SU-DHL-6 (cell line): Measurements from ENCODE around the gene NRBF2.
"Not testable (repeated sequence)": the region's sequence is repeated elsewhere in the genome, so short reads cannot be mapped to it uniquely, and the experiment has no call there.

Experiments
- H2AFZ ChIP-seq: fragments of 200-600 bp; sonication (generic); 2 replicates; pipeline ENCODE4 v1.6.1; 2014; ENCODE audit warnings: low read depth, mild to moderate bottlenecking, moderate library complexity, mixed read lengths, antibody characterized with exemption, low read length; ENCODE audit not compliant: severe bottlenecking
- H3F3A ChIP-seq: fragments of 200-600 bp; shearing (Covaris generic); 2 replicates; pipeline ENCODE4 v1.6.0; 2016; ENCODE audit warnings: antibody characterized with exemption, mild to moderate bottlenecking; ENCODE audit not compliant: insufficient read depth
- H3K27ac ChIP-seq: fragments of 200-600 bp; sonication (generic); 2 replicates; pipeline ENCODE4 v1.5.1; 2016; ENCODE audit warnings: low read depth, mild to moderate bottlenecking, low read length, moderate library complexity, mixed read lengths
- H3K27me3 ChIP-seq: fragments of 200-600 bp; sonication (generic), shearing (Covaris generic); 2 replicates; pipeline ENCODE4 v1.6.0; 2014; ENCODE audit warnings: mild to moderate bottlenecking, low read length
- H3K36me3 ChIP-seq: fragments of 200-600 bp; sonication (generic); 2 replicates; pipeline ENCODE4 v1.6.1; 2014; ENCODE audit warnings: mild to moderate bottlenecking, low read length, mixed read lengths
- H3K4me2 ChIP-seq: fragments of 300-600, 200-600 bp; shearing (Covaris generic), sonication (generic); 2 replicates; pipeline ENCODE4 v1.6.0; 2014; ENCODE audit warnings: low read length, low read depth, mild to moderate bottlenecking; ENCODE audit not compliant: poor library complexity, severe bottlenecking
- H3K4me3 ChIP-seq: fragments of 200-600 bp; sonication (generic); 2 replicates; pipeline ENCODE4 v1.5.1; 2014; ENCODE audit warnings: antibody characterized with exemption, low read length, mild to moderate bottlenecking, mixed read lengths; ENCODE audit not compliant: insufficient read depth, poor library complexity, severe bottlenecking
- H3K79me2 ChIP-seq: fragments of 200-600 bp; sonication (generic); 2 replicates; pipeline ENCODE4 v1.6.1; 2014; ENCODE audit warnings: mild to moderate bottlenecking, low read length, moderate library complexity; ENCODE audit not compliant: insufficient read depth
- H3K9ac ChIP-seq: fragments of 200-600 bp; sonication (generic); 2 replicates; pipeline ENCODE4 v1.7.0; 2014; ENCODE audit warnings: mild to moderate bottlenecking, low read length
- H3K9me2 ChIP-seq: fragments of 200-600 bp; sonication (generic); replicated peaks from 2 replicates; pipeline ENCODE4 v1.6.1; 2014; ENCODE audit warnings: low read length; ENCODE audit not compliant: insufficient read depth
- H3K9me3 ChIP-seq: fragments of 200-600 bp; sonication (generic); 2 replicates; pipeline ENCODE4 v1.6.1; 2014; ENCODE audit warnings: low read length, mixed read lengths; ENCODE audit not compliant: insufficient read depth
- H4K20me1 ChIP-seq: fragments of 200-600 bp; sonication (generic); 2 replicates; pipeline ENCODE4 v1.6.1; 2014; ENCODE audit warnings: low read depth, mild to moderate bottlenecking, antibody characterized with exemption, low read length, moderate library complexity, mixed read lengths
- CTCF ChIP-seq: fragments of 200-600 bp; sonication (generic); IDR thresholded peaks from one replicate; pipeline ENCODE4 v1.5.1; 2017; ENCODE audit warnings: antibody characterized with exemption, mild to moderate bottlenecking, low read length, moderate library complexity; ENCODE audit not compliant: insufficient read depth, poor library complexity, severe bottlenecking
- EZH2phosphoT487 ChIP-seq: fragments of 200-600 bp; sonication (generic), shearing (Covaris generic); conservative IDR thresholded peaks from 2 replicates; pipeline ENCODE4 v1.6.1; 2018; ENCODE audit warnings: mild to moderate bottlenecking, antibody characterized with exemption, low read length, moderate library complexity, mixed read lengths

The NRBF2 gene

GRCh38 chr10:63133056-63133820 is at the start of gene NRBF2:
Gene NRBF2, plus strand, starts transcription at chr10:63133328. Its CDS starts 143 bp downstream, at chr10:63133471.
- peaks cover 50% of the 10 kb centered on the region for H3K79me2 ChIP-seq
- TF ChIP-seq CTCF (no peak), EZH2phosphoT487 (no peak)

GRCh38 chr10:63083406-63083805 is 49.7 kb upstream of the NRBF2 start:
- H2AFZ ChIP-seq, H3K4me2 ChIP-seq, H3K9ac ChIP-seq, H3K4me3 ChIP-seq, H3K9me3 ChIP-seq, H3F3A ChIP-seq, H3K27me3 ChIP-seq, H3K27ac ChIP-seq, H3K79me2 ChIP-seq, H3K36me3 ChIP-seq, H3K9me2 ChIP-seq, H4K20me1 ChIP-seq: not testable (repeated sequence)

More at GRCh38 chr10:63133056-63133820, at the start of gene NRBF2:
- Histone ChIP-seq H3F3A (no peaks in the 10 kb centered on the region), H3K9me2 (no peaks in the 10 kb centered on the region), H3K4me2 (peak within 1 kb of the TSS; percentile 97), H2AFZ (peak within 1 kb of the TSS; percentile 85), H3K36me3 (no peaks in the 10 kb centered on the region), H3K27ac (peak within 1 kb of the TSS; percentile 67), H3K9ac (peak within 1 kb of the TSS; percentile 87), H3K9me3 (peaks cover 4% of the 10 kb centered on the region; the same call in 1 of the 2 replicates), H4K20me1 (peaks cover 7% of the 10 kb centered on the region; the same call in 1 of the 2 replicates), H3K27me3 (no peaks in the 10 kb centered on the region), H3K4me3 (peak within 1 kb of the TSS; percentile 89)

DNA sequence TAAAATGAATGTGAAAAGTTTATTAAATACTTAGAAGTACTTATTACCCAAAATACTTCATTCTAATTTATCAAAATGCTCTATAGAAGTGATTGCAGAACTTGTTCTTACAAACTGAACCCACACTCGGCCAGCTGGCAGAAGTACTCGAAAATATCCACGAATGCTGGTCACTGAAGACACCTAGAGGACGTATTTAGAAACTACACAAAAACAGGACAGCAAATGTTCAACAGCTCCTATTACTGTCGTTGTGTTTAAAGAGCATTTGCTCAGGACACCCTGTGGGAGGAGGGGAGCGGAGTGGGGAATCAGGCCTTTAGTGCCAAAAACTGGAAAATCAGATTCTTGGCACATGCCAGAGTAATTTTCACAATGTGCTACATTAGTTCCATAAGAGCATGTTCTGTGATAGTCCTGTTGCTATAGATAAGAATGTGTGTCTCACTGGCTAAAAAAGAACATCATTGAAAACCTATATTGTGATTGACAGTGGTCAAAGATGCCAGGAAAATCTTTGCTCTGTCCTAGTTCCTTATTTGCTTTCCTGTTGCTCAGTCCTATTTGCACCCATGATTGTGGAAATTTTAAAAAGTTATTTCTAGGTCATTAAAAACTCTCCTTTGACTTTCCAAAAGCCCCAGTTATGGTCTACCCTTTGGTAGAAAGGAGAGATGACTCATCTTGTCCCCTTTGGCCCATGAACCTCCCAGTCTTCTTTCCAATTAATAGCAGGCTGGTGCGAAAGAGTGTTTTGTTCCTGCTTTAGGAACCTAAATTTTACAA is 49.0 kb upstream of the NRBF2 start:
- no peaks in the 10 kb centered on the region for H3K9me2 ChIP-seq
- H3K36me3 ChIP-seq = no peaks in the 10 kb centered on the region
- no peak overlapping the region for H3K4me2 ChIP-seq
- no peaks in the 10 kb centered on the region for H4K20me1 ChIP-seq
- no peaks in the 10 kb centered on the region for H3K27me3 ChIP-seq
- H3K9ac ChIP-seq = no peak overlapping the region
- TF ChIP-seq EZH2phosphoT487 = no peak
- peak; percentile 46 for TF ChIP-seq CTCF
- no peaks in the 10 kb centered on the region for H3K9me3 ChIP-seq
- no peaks in the 10 kb centered on the region for H3F3A ChIP-seq
- no peak overlapping the region for H2AFZ ChIP-seq
- no peak overlapping the region for H3K4me3 ChIP-seq
- H3K27ac ChIP-seq = no peak overlapping the region
- H3K79me2 ChIP-seq = no peaks in the 10 kb centered on the region
